ENCODE measurements around the gene CANX. TPM values are rescaled to one million over a fixed set of nuclear protein-coding genes. Genes with fewer than 3 reads are reported as not detected.
A peak's percentile ranks its signal among the peaks of the same experiment; 100 is the strongest.

Gene CANX
- total and polyA plus RNA-seq, 2 of the 13 experiments (the other 11 are each of a cell fraction or from before 2014, with no cell fraction given) = 477 to 680 TPM

- TF ChIP-seq ZNF10 (CRISPR knock-in tag; IDR thresholded peaks at IDR 0.05; ENCODE audit: borderline replicate concordance, low read depth) (no peak), MXD1 (CRISPR knock-in tag; IDR thresholded peaks at IDR 0.05) (no peak), SRSF9 (IDR thresholded peaks at IDR 0.05; ENCODE audit: borderline replicate concordance, insufficient read depth, low read depth, low read length, poor library complexity, severe bottlenecking) (no peak), MXD4 (CRISPR knock-in tag; IDR thresholded peaks at IDR 0.05) (no peak), NBN (conservative IDR thresholded peaks at IDR 0.05) (no peak), MATR3 (CRISPR knock-in tag; IDR thresholded peaks at IDR 0.05) (no peak), ZSCAN22 (CRISPR knock-in tag; IDR thresholded peaks at IDR 0.05) (no peak), PHF8 (CRISPR knock-in tag; IDR thresholded peaks at IDR 0.05) (no peak), RORA (CRISPR knock-in tag; IDR thresholded peaks at IDR 0.05) (no peak), SP5 (CRISPR knock-in tag; IDR thresholded peaks at IDR 0.05; ENCODE audit: borderline replicate concordance, low read depth) (peak; percentile 22; the same call in 1 of the 2 replicates), ZNF234 (CRISPR knock-in tag; conservative IDR thresholded peaks at IDR 0.05) (no peak), HMG20A (CRISPR knock-in tag; IDR thresholded peaks at IDR 0.05; ENCODE audit: borderline replicate concordance) (peak; percentile 79; the same call in 1 of the 2 replicates), MYNN (CRISPR knock-in tag; IDR thresholded peaks at IDR 0.05; ENCODE audit: low read depth) (no peak), ZNF124 (CRISPR knock-in tag; IDR thresholded peaks at IDR 0.05) (no peak; the same call in 1 of the 2 replicates), ZNF597 (CRISPR knock-in tag; IDR thresholded peaks at IDR 0.05) (no peak), MBD4 (IDR thresholded peaks at IDR 0.05; ENCODE audit: borderline replicate concordance, low read length) (no peak), NFE2 (CRISPR knock-in tag; IDR thresholded peaks at IDR 0.05) (no peak), NR2F1 (CRISPR knock-in tag; IDR thresholded peaks at IDR 0.05) (0 out of 4 replicates have a peak, but pooled peaks of 1 of the 2 experiments have one; percentile 16), ZNF296 (CRISPR knock-in tag; conservative IDR thresholded peaks at IDR 0.05) (no peak), AHR (CRISPR knock-in tag; IDR thresholded peaks at IDR 0.05) (no peak), ARID5B (CRISPR knock-in tag; IDR thresholded peaks at IDR 0.05) (peak; percentile 83), PCBP1 (IDR thresholded peaks at IDR 0.05; ENCODE audit: borderline replicate concordance, low read depth, low read length) (no peak), ZNF672 (CRISPR knock-in tag; IDR thresholded peaks at IDR 0.05) (no peak), ZNF44 (CRISPR knock-in tag; IDR thresholded peaks at IDR 0.05) (no peak), HNRNPK (IDR thresholded peaks at IDR 0.05; ENCODE audit: low read depth, low read length, poor library complexity, severe bottlenecking) (no peak)
Measured at GRCh38 chr5:179680014-179680779, 18.6 kb upstream of the CANX start (continued).

Data from HepG2 (cell line).